Measurements from ENCODE around the gene FGA. TPM values are rescaled to one million over a fixed set of nuclear protein-coding genes. Genes with fewer than 3 reads are reported as not detected.
A peak's percentile ranks its signal among the peaks of the same experiment; 100 is the strongest.

Gene FGA
- total and polyA plus RNA-seq, 9 of the 15 experiments (the other 6 are each of a cell fraction or from before 2014, with no cell fraction given) = 0.04 to 2.5 (median 0.07) TPM; not detected in 5

GRCh38 chr4:154578919-154579318 lies 11.6 kb downstream of the FGA start (continued):
- TF ChIP-seq ZNF707 (CRISPR knock-in tag; conservative IDR thresholded peaks at IDR 0.05) (no peak), NFYB (IDR thresholded peaks at IDR 0.05; ENCODE audit: extremely low read depth, insufficient read length) (no peak), TAF15 (IDR thresholded peaks at IDR 0.05; ENCODE audit: low read depth, low read length) (no peak), NFE2 (IDR thresholded peaks at IDR 0.05; ENCODE audit: low read depth) (peak; percentile 66), XRCC4 (IDR thresholded peaks at IDR 0.05; ENCODE audit: extremely low read depth, insufficient read depth, insufficient read length) (no peak), EGR1 (conservative IDR thresholded peaks at IDR 0.05) (no peak)

- FAIRE-seq (no peak), ATAC-seq (no peak), DNase-seq (ENCODE audit: extremely low read depth in 1 of 4, low spot score in 3 of 4) (no peak)
- 20% methylated on average over 2 of the region's 2 CpGs for WGBS (ENCODE audit: insufficient coverage, low coverage, missing lambda C conversion rate)
- CTCF ChIA-PET (ENCODE audit: low intra/inter-chr PET ratio) = no interaction called here
- no peaks in the 10 kb centered on the region for H4K20me1 ChIP-seq (replicated peaks; ENCODE audit: control insufficient read depth, insufficient read depth, low read length)
- H3K9ac ChIP-seq (ENCODE audit: insufficient read depth in 1 of 2, low read depth in 2 of 2, low read length in 2 of 2) = no peak overlapping the region
- no peak overlapping the region for H3K27ac ChIP-seq (ENCODE audit: extremely low read depth, low read depth, low read length)
- H3K27me3 ChIP-seq (ENCODE audit: control insufficient read depth in 2 of 2, insufficient read depth in 2 of 2, low read length in 2 of 2) = no peaks in the 10 kb centered on the region
- intact Hi-C loops (cut with micrococcal nuclease) (no loop called here), in situ Hi-C loops (cut with MboI) (no loop called here)
- H3K4me2 ChIP-seq (ENCODE audit: insufficient read depth, low read length) = no peak overlapping the region
- no peaks in the 10 kb centered on the region; a peak in 1 of 5 replicates for H3K4me1 ChIP-seq (replicated peaks in 1 of 2; ENCODE audit: control insufficient read depth in 2 of 2, insufficient read depth in 2 of 2, low read length in 2 of 2)
- no peaks in the 10 kb centered on the region for H3K9me3 ChIP-seq (replicated peaks; ENCODE audit: control insufficient read depth, insufficient read depth, low read depth, low read length)
- H3K36me3 ChIP-seq (ENCODE audit: control insufficient read depth, insufficient read depth, low read length) = no peaks in the 10 kb centered on the region
- H3K9me1 ChIP-seq (ENCODE audit: control insufficient read depth, insufficient read depth, low read length) = no peaks in the 10 kb centered on the region
- H3K4me3 ChIP-seq = no peak overlapping the region
- H2AFZ ChIP-seq (ENCODE audit: low read depth, low read length) = no peak overlapping the region
- no TSS peak for BruUV-seq (replicated peaks)
- H3K79me2 ChIP-seq (ENCODE audit: control insufficient read depth, insufficient read depth, low read length) = no peaks in the 10 kb centered on the region
- POLR2A ChIA-PET = no interaction called here
- TF ChIP-seq KDM4B (IDR thresholded peaks at IDR 0.05; ENCODE audit: borderline replicate concordance in 2 of 2, low read depth in 1 of 2) = no peak
- no peak for TF ChIP-seq HMGXB4 (CRISPR knock-in tag; IDR thresholded peaks at IDR 0.05)
- no peak for TF ChIP-seq MTA1 (IDR thresholded peaks at IDR 0.05; ENCODE audit: borderline replicate concordance)
Measured at GRCh38 chr4:154577324-154577723, 13.2 kb downstream of the FGA start.

Measured in K562 (cell line).